CD4-positive, alpha-beta memory T cell (primary cell): Measurements from ENCODE around the gene TLCD4. TPM values are rescaled to one million over a fixed set of nuclear protein-coding genes. Genes with fewer than 3 reads are reported as not detected.

Source experiments
- CTCF ChIA-PET: fragments of 350-600 bp; sonication (Branson Sonifier 250); formaldehyde crosslinking; loops from one replicate; lab custom pipeline; 2021; ENCODE audit warnings: inconsistent platforms; ENCODE audit not compliant: partially characterized antibody; lab: Charles Lee
- POLR2A ChIA-PET: fragments of 350-600 bp; sonication (Branson Sonifier 250); formaldehyde crosslinking; loops from one replicate; lab custom pipeline; 2021; ENCODE audit not compliant: partially characterized antibody; lab: Charles Lee
- DNase-seq, 5 donors: peaks; one replicate each; pipeline versions ENCODE4 v3.0.0 to v3.0.0-alpha.2; 2020 to 2022; ENCODE audit warnings: mixed read lengths in 1 of 5
- H3K27ac ChIP-seq: one replicate; pipeline ENCODE4 v1.7.0; 2013; ENCODE audit warnings: low read depth, low read length
- H3K27me3 ChIP-seq: 2 replicates; pipeline ENCODE4 v1.7.0; 2013; ENCODE audit warnings: mild to moderate bottlenecking, low read length, moderate library complexity; ENCODE audit not compliant: insufficient read depth
- H3K36me3 ChIP-seq: 2 replicates; pipeline ENCODE4 v1.7.0; 2013; ENCODE audit warnings: mild to moderate bottlenecking, low read length, moderate library complexity; ENCODE audit not compliant: insufficient read depth
- H3K4me1 ChIP-seq: 2 replicates; pipeline ENCODE4 v1.7.0; 2013; ENCODE audit warnings: mild to moderate bottlenecking, low read length, moderate library complexity; ENCODE audit not compliant: insufficient read depth
- H3K4me3 ChIP-seq, 2 donors: one replicate each; pipeline ENCODE4 v1.7.0; 2013; ENCODE audit warnings: low read length in 2 of 2, mild to moderate bottlenecking in 1 of 2
- H3K9me3 ChIP-seq, 2 donors: one replicate each; pipeline ENCODE4 v1.7.0; 2013; ENCODE audit warnings: low read length in 2 of 2, control low read depth in 1 of 2; ENCODE audit not compliant: control insufficient read depth in 1 of 2
- H3K27ac Mint-ChIP-seq, 7 donors: one replicate each; pipeline ENCODE4 v1.8.0; 2020 to 2021; ENCODE audit warnings: mixed read lengths in 7 of 7, mild to moderate bottlenecking in 6 of 7, inconsistent platforms in 3 of 7, moderate library complexity in 3 of 7
- H3K27me3 Mint-ChIP-seq, 2 donors: one replicate each; pipeline ENCODE4 v1.8.0; 2020 to 2021; ENCODE audit warnings: mixed read lengths in 2 of 2
- H3K36me3 Mint-ChIP-seq, 2 donors: one replicate each; pipeline ENCODE4 v1.8.0; 2020 to 2021; ENCODE audit warnings: mixed read lengths in 2 of 2, inconsistent platforms in 1 of 2, mild to moderate bottlenecking in 1 of 2
- H3K4me1 Mint-ChIP-seq, 4 donors: one replicate each; pipeline ENCODE4 v1.8.0; 2020 to 2021; ENCODE audit warnings: mixed read lengths in 4 of 4, mild to moderate bottlenecking in 1 of 4
- H3K4me3 Mint-ChIP-seq, 8 donors: one replicate each; pipeline ENCODE4 v1.8.0; 2020 to 2021; ENCODE audit warnings: mixed read lengths in 8 of 8, mild to moderate bottlenecking in 7 of 8, moderate library complexity in 6 of 8, inconsistent platforms in 3 of 8
- H3K9me3 Mint-ChIP-seq, 8 donors: one replicate each; pipeline ENCODE4 v1.8.0; 2020 to 2021; ENCODE audit warnings: mixed read lengths in 8 of 8, mild to moderate bottlenecking in 5 of 8, inconsistent platforms in 3 of 8, moderate library complexity in 1 of 8
- intact Hi-C: fragments of 100-400 bp; cut with micrococcal nuclease; formaldehyde crosslinking; loops from one replicate; pipeline ENCODE4 v1.15.1; 2023
- polyA plus RNA-seq, 2 donors: library from polyadenylated mRNA; unstranded; fragments of 300-500 nt; fragmentation: Illumina TruSeq; gene quantifications; one replicate each; pipeline ENCODE4 v1.2.3, GENCODE V29; 2021
- total RNA-seq, 2 experiments: library from RNA; stranded (reverse); gene quantifications; one replicate each; pipeline ENCODE4 v1.2.3, GENCODE V29; 2021

Gene TLCD4
- total and polyA plus RNA-seq, 4 experiments from 2014 or later, result 0.12 to 0.64 (median 0.26) TPM

GRCh38 chr1:95072532-95073419, 44.4 kb upstream of the TLCD4 start, which contains the start of gene ALG14:
TSS of gene ALG14 (minus strand) at chr1:95072951. CDS start at chr1:95072898, 53 bp downstream.
- Mint-ChIP-seq H3K4me1 (peaks cover 12 to 21% (median 18%) of the 10 kb centered on the region in 4 donors), H3K36me3 (peaks cover 0 to 10% of the 10 kb centered on the region in 2 donors), H3K27me3 (peaks cover 2 to 5% of the 10 kb centered on the region in 2 donors), H3K27ac (peak within 1 kb of the TSS; percentile 96 to 99 (median 98)), H3K4me3 (peak within 1 kb of the TSS; percentile 96 to 99 (median 98)), H3K9me3 (peaks cover 0 to 5% (median 0%) of the 10 kb centered on the region in 8 donors)
- CTCF ChIA-PET, result interaction anchor here (0.9 to 7.0 kb wide), 9 partner anchors 9 to 218 kb away, joined by 3 to 48 read pairs (median 6); partner anchors contain the start of genes RWDD3 and TLCD4
- POLR2A ChIA-PET, result interaction anchor here (0.7 to 3.0 kb wide), 14 partner anchors 9 to 1225 kb away, joined by 3 to 45 read pairs (median 4); partner anchors contain the start of genes RWDD3 and TLCD4
- Histone ChIP-seq H3K4me1 (peaks cover 14% of the 10 kb centered on the region), H3K27me3 (no peaks in the 10 kb centered on the region), H3K27ac (peak within 1 kb of the TSS; percentile 83), H3K36me3 (no peaks in the 10 kb centered on the region), H3K4me3 (peak within 1 kb of the TSS; percentile 93 to 96), H3K9me3 (no peaks in the 10 kb centered on the region)
- DNase-seq, result peak; percentile 94 to 96 (median 95)
- intact Hi-C loops, result loop anchor here (1.0 to 2.0 kb wide), 5 partner anchors 44 to 1892 kb away; partner anchors contain the start of genes ABCD3, CCDC18, GCLM and RWDD3

DNA sequence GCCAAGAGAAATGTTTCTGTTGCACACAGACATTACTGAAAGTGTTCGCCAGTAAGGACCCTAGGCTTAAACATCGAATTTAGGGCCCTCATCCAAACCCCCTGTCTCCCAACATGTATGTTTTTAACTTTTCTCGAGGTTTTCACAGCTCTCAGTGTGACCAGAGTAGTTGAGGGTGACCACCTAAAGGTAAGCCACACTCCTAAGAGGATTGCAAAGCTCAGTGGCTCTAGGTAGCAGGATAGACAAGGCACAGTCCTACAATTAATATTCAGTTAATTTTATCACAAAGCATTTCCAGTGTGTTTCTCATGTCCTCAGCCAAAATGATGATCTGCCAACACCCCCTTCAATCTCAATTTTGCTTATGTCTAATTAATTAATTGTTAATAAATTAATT, 43.7 kb upstream of the TLCD4 start:
- H3K27me3 ChIP-seq, result no peaks in the 10 kb centered on the region
- peaks cover 2 to 5% of the 10 kb centered on the region in 2 donors for H3K27me3 Mint-ChIP-seq
- POLR2A ChIA-PET, result interaction anchor here (0.7 to 3.0 kb wide), 13 partner anchors 8 to 1225 kb away, joined by 3 to 45 read pairs (median 3); partner anchors contain the start of genes RWDD3 and TLCD4
- H3K4me3 Mint-ChIP-seq, result peak overlapping the region; percentile 96 to 99 (median 98)
- peak overlapping the region; percentile 93 to 96 for H3K4me3 ChIP-seq
- peak overlapping the region; percentile 96 to 99 (median 98) for H3K27ac Mint-ChIP-seq
- H3K36me3 Mint-ChIP-seq, result peaks cover 0 to 10% of the 10 kb centered on the region in 2 donors
- intact Hi-C loops, result loop anchor here (2.0 kb wide), 2 partner anchors 1165 to 1893 kb away; partner anchors contain the start of genes CCDC18, GCLM and TMED5
- H3K4me1 ChIP-seq, result peaks cover 14% of the 10 kb centered on the region
- DNase-seq, result no peak
- CTCF ChIA-PET, result interaction anchor here (0.9 to 7.0 kb wide), 9 partner anchors 8 to 219 kb away, joined by 3 to 48 read pairs (median 6); partner anchors contain the start of genes RWDD3 and TLCD4
- H3K36me3 ChIP-seq, result no peaks in the 10 kb centered on the region
- H3K9me3 Mint-ChIP-seq, result peaks cover 0 to 5% (median 0%) of the 10 kb centered on the region in 8 donors
- peak overlapping the region; percentile 83 for H3K27ac ChIP-seq
- peaks cover 12 to 21% (median 18%) of the 10 kb centered on the region in 4 donors for H3K4me1 Mint-ChIP-seq
- no peaks in the 10 kb centered on the region for H3K9me3 ChIP-seq

DNA sequence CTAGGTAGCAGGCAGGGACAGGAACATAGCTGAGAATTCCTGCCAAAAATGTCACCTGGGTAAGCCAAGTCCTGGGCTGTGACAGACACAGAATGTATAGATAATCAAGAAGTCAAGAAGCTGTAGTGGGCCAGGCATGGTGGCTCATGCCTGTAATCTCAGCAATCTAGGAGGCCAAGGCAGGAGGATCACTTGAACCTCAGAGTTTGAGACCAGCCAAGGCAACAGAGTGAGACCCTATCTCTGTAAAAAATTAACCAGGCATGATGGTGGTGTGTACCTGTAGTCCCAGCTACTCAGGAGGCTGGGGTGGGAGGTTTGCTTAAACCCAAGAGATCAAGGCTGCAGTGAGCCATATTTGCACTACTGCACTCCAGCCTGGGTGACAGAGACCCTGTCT, 41.1 kb upstream of the TLCD4 start:
- no peak overlapping the region for H3K27ac Mint-ChIP-seq
- CTCF ChIA-PET, result interaction anchor here (1.2 to 7.0 kb wide), 3 partner anchors 8 to 158 kb away, joined by 3 to 48 read pairs (median 13); partner anchors contain the start of gene RWDD3

GRCh38 chr1:95080446-95080845, 36.7 kb upstream of the TLCD4 start:
- intact Hi-C loops, result no loop called here

More for the DNA sequence above, 41.1 kb upstream of the TLCD4 start:
- H3K27ac ChIP-seq, result no peak overlapping the region
- POLR2A ChIA-PET, result no interaction called here
- intact Hi-C loops, result no loop called here
- Mint-ChIP-seq H3K27me3 (peaks cover 2 to 5% of the 10 kb centered on the region in 2 donors), H3K4me1 (peaks cover 12 to 21% (median 17%) of the 10 kb centered on the region in 4 donors), H3K36me3 (peaks cover 0 to 10% of the 10 kb centered on the region in 2 donors), H3K9me3 (peaks cover 0 to 5% (median 0%) of the 10 kb centered on the region in 8 donors), H3K4me3 (no peak overlapping the region)
- H3K4me3 ChIP-seq, result no peak overlapping the region
- peaks cover 14% of the 10 kb centered on the region for H3K4me1 ChIP-seq
- H3K9me3 ChIP-seq, result no peaks in the 10 kb centered on the region
- no peaks in the 10 kb centered on the region for H3K36me3 ChIP-seq
- DNase-seq, result no peak
- H3K27me3 ChIP-seq, result no peaks in the 10 kb centered on the region

DNA sequence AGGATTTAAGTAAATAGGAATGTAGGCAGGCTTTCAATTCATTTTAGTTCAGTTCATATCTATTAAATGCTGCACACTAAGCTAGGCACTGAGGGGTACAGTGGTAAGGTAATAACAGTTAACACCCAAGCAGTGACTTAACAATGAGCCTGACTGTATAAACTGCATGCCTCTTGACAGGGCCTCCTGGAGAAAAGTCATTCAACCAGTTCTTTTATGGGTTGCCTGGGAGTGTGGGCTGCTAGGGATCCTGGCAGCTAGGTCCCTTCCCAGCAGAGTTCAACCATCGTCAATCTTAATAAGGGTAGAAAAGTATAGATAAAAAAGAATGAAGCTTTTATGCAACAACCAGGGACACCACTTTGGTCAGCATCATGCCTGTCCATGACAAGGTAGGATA, 36.3 kb upstream of the TLCD4 start:
- H3K27me3 Mint-ChIP-seq, result peaks cover 3 to 10% of the 10 kb centered on the region in 2 donors
- no peak overlapping the region for H3K4me3 Mint-ChIP-seq
- ChIA-PET POLR2A (interaction anchor here (0.9 to 1.0 kb wide), 2 partner anchors 8 to 11 kb away, joined by 4 read pairs; partner anchors contain the start of gene ALG14), CTCF (interaction anchor here (1.2 to 7.0 kb wide), 3 partner anchors 35 to 227 kb away, joined by 5 to 82 read pairs (median 5); partner anchors contain the start of gene RWDD3)
- H3K27ac Mint-ChIP-seq, result no peak overlapping the region
- Histone ChIP-seq H3K36me3 (no peaks in the 10 kb centered on the region), H3K4me1 (no peaks in the 10 kb centered on the region), H3K9me3 (no peaks in the 10 kb centered on the region), H3K27ac (no peak overlapping the region), H3K4me3 (no peak overlapping the region), H3K27me3 (no peaks in the 10 kb centered on the region)
- peaks cover 0 to 2% (median 0%) of the 10 kb centered on the region in 4 donors for H3K4me1 Mint-ChIP-seq
- H3K9me3 Mint-ChIP-seq, result no peaks in the 10 kb centered on the region
- intact Hi-C loops, result no loop called here
- no peak for DNase-seq
- H3K36me3 Mint-ChIP-seq, result no peaks in the 10 kb centered on the region

More at GRCh38 chr1:95080446-95080845, 36.7 kb upstream of the TLCD4 start:
- Histone ChIP-seq H3K27ac (no peak overlapping the region), H3K9me3 (no peaks in the 10 kb centered on the region), H3K4me3 (no peak overlapping the region), H3K4me1 (no peaks in the 10 kb centered on the region), H3K36me3 (no peaks in the 10 kb centered on the region), H3K27me3 (no peaks in the 10 kb centered on the region)
- Mint-ChIP-seq H3K4me1 (peaks cover 0 to 2% (median 0%) of the 10 kb centered on the region in 4 donors), H3K4me3 (no peak overlapping the region), H3K27ac (no peak overlapping the region), H3K36me3 (no peaks in the 10 kb centered on the region), H3K27me3 (peaks cover 2 to 9% of the 10 kb centered on the region in 2 donors), H3K9me3 (no peaks in the 10 kb centered on the region)
- no peak for DNase-seq
- POLR2A ChIA-PET, result no interaction called here
- CTCF ChIA-PET, result interaction anchor here (1.2 to 7.0 kb wide), 3 partner anchors 37 to 226 kb away, joined by 3 to 82 read pairs (median 5); partner anchors contain the start of genes RWDD3 and TLCD4

DNA sequence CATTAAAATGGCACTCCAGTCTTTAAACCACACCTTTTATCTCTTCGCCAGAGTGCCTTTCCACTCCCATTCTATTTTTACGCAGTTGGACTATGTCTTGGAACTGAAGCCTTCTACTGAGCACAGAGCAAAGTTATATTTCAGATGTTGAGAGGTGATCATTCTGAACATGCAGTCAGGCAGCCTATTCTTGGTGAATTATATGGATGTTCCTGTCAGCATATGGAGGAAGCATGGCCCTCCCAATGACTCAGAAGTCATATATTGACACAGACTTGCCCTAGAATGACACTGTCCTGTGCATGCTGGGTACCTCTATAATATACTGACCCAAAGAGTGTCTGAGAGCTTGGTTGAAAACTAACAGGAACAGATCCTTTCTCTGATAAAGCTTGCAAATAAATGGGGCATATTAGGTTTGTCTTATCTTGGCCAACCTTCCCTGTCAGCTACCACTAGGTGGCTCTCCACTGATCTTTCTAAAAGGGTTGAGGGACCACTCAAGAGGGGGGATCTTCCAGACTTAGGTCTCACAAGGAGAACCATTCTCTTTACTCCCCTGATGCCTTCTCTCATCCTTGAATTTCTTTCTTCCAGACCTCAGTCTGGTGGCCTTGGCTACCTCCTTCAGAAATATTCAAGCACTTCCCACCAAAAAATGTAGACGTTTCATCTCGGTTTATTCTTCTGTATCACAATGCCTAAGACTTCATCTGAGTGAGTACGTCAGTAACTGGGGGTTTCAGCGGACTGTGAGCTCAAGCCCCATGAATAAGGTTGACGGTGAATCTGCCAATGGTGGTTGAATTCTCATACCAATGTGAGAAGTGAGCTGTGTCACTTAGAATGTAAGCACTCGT, 32.6 kb upstream of the TLCD4 start:
- H3K9me3 ChIP-seq, result no peaks in the 10 kb centered on the region
- peaks cover 8 to 9% of the 10 kb centered on the region in 2 donors for H3K27me3 Mint-ChIP-seq
- intact Hi-C loops, result loop anchor here (1.0 kb wide), 2 partner anchors 32 to 150 kb away; partner anchors contain the start of gene RWDD3
- H3K27ac Mint-ChIP-seq, result no peak overlapping the region
- no peak overlapping the region for H3K27ac ChIP-seq
- CTCF ChIA-PET, result interaction anchor here (0.7 to 7.0 kb wide), 21 partner anchors 11 to 622 kb away, joined by 3 to 82 read pairs (median 4); partner anchors contain the start of genes ALG14, RWDD3 and TLCD4
- POLR2A ChIA-PET, result interaction anchor here (1.6 to 2.6 kb wide), 2 partner anchors 11 to 149 kb away, joined by 7 to 9 read pairs; partner anchors contain the start of genes ALG14 and RWDD3
- no peak overlapping the region for H3K4me3 ChIP-seq
- no peaks in the 10 kb centered on the region for H3K36me3 ChIP-seq
- no peaks in the 10 kb centered on the region for H3K27me3 ChIP-seq
- peaks cover 0 to 2% (median 0%) of the 10 kb centered on the region in 4 donors for H3K4me1 Mint-ChIP-seq
- no peaks in the 10 kb centered on the region for H3K9me3 Mint-ChIP-seq
- H3K36me3 Mint-ChIP-seq, result no peaks in the 10 kb centered on the region
- no peaks in the 10 kb centered on the region for H3K4me1 ChIP-seq
- H3K4me3 Mint-ChIP-seq, result no peak overlapping the region
- peak in 4 of 5 donors; percentile 16 to 34 (median 24) for DNase-seq
